Endothelial cell of umbilical vein (primary cell): ENCODE measurements around the gene PARD3B. TPM values are rescaled to one million over a fixed set of nuclear protein-coding genes. Genes with fewer than 3 reads are reported as not detected.

ENCODE experiments used
- BruUV-seq: library from RNA; stranded (reverse); fragments of 400-500 nt; replicated peaks from 2 replicates; lab custom pipeline; 2021; lab: Mats Ljungman, UMichigan
- CTCF ChIA-PET: fragments of 300-600, 350-600 bp; sonication (Branson Sonifier 250); formaldehyde crosslinking; loops from one replicate; lab custom pipeline; 2021; ENCODE audit warnings: antibody characterized with exemption, inconsistent platforms; lab: Charles Lee
- POLR2A ChIA-PET: fragments of 300-600, 350-600 bp; sonication (Branson Sonifier 250); formaldehyde crosslinking; loops from one replicate; lab custom pipeline; 2021; ENCODE audit warnings: antibody characterized with exemption, inconsistent platforms; lab: Charles Lee
- DNase-seq: peaks from one replicate; pipeline ENCODE4 v3.0.0-alpha.2; 2011; ENCODE audit warnings: low read depth, low spot score
- FAIRE-seq: peaks from 2 replicates; lab custom pipeline; 2011; peaks lifted over from hg19 to GRCh38; lab: Jason Lieb, UNC
- H2AFZ ChIP-seq: 2 replicates; pipeline ENCODE4 v1.6.0; 2012; ENCODE audit warnings: low read depth, low read length, control low read depth, inconsistent platforms
- H3K27ac ChIP-seq: 2 replicates; pipeline ENCODE4 v1.5.1; 2011; ENCODE audit warnings: low read depth, mild to moderate bottlenecking, control low read depth, low read length, moderate library complexity; ENCODE audit not compliant: insufficient read depth
- H3K27me3 ChIP-seq, 2 experiments: 2 replicates each; pipeline versions ENCODE4 v1.6.0 to v1.6.1; 2011; ENCODE audit warnings: low read length in 2 of 2, mixed read lengths in 1 of 2; ENCODE audit not compliant: control insufficient read depth in 2 of 2, insufficient read depth in 2 of 2
- H3K36me3 ChIP-seq, 2 experiments: 2 replicates in 1 of 2; 3 replicates in 1 of 2; pipeline ENCODE4 v1.5.1; 2011; ENCODE audit warnings: low read length in 2 of 2, mild to moderate bottlenecking in 1 of 2, moderate library complexity in 1 of 2; ENCODE audit not compliant: control insufficient read depth in 2 of 2, insufficient read depth in 2 of 2; ENCODE audit errors: extremely low read depth in 1 of 2
- H3K4me1 ChIP-seq: 3 replicates; pipeline ENCODE4 v1.5.1; 2011; ENCODE audit warnings: mild to moderate bottlenecking, low read length; ENCODE audit not compliant: control insufficient read depth, insufficient read depth; ENCODE audit errors: extremely low read depth
- H3K4me2 ChIP-seq: 2 replicates; pipeline ENCODE4 v1.6.1; 2011; ENCODE audit warnings: low read length, control low read depth, mixed read lengths; ENCODE audit not compliant: insufficient read depth
- H3K4me3 ChIP-seq, 3 experiments: fragments of 200-600 bp in 1 of 3; sonication (generic), shearing (Covaris generic) in 1 of 3; replicated peaks in 1 of 3; 2 replicates each; pipeline ENCODE4 v1.5.1; 2011 to 2016; ENCODE audit warnings: control low read depth in 3 of 3, low read length in 3 of 3, mild to moderate bottlenecking in 2 of 3, inconsistent platforms in 1 of 3, low read depth in 1 of 3, moderate library complexity in 1 of 3; ENCODE audit not compliant: insufficient read depth in 1 of 3
- H3K79me2 ChIP-seq: 2 replicates; pipeline ENCODE4 v1.6.0; 2012; ENCODE audit warnings: low read length, inconsistent platforms; ENCODE audit not compliant: control insufficient read depth, insufficient read depth
- H3K9ac ChIP-seq: replicated peaks from 2 replicates; pipeline ENCODE3; 2011; ENCODE audit warnings: low read length, control low read depth; ENCODE audit not compliant: insufficient read depth; ENCODE audit errors: extremely low read depth
- H3K9me1 ChIP-seq: replicated peaks from 3 replicates; pipeline ENCODE4 v1.6.0; 2011; ENCODE audit warnings: mild to moderate bottlenecking, low read length; ENCODE audit not compliant: control insufficient read depth, insufficient read depth; ENCODE audit errors: extremely low read depth
- H3K9me3 ChIP-seq: replicated peaks from 2 replicates; pipeline ENCODE4 v1.5.1; 2012; ENCODE audit warnings: low read length, inconsistent platforms; ENCODE audit not compliant: control insufficient read depth, insufficient read depth
- H4K20me1 ChIP-seq: replicated peaks from 2 replicates; pipeline ENCODE3; 2011; ENCODE audit warnings: mild to moderate bottlenecking, low read length; ENCODE audit not compliant: control insufficient read depth, insufficient read depth; ENCODE audit errors: extremely low read depth
- EZH2 ChIP-seq: IDR thresholded peaks from 2 replicates; pipeline ENCODE4 v1.6.1; 2012; ENCODE audit warnings: borderline replicate concordance, low read depth, mild to moderate bottlenecking, moderate library complexity, low read length, inconsistent platforms; ENCODE audit not compliant: severe bottlenecking
- FOS ChIP-seq: IDR thresholded peaks from 2 replicates; pipeline ENCODE4 v1.6.1; 2011; ENCODE audit warnings: mild to moderate bottlenecking, low read length, moderate library complexity, borderline replicate concordance; ENCODE audit not compliant: insufficient read depth
- GATA2 ChIP-seq: IDR thresholded peaks from 2 replicates; pipeline ENCODE4 v1.7.0; 2011; ENCODE audit warnings: low read depth, mild to moderate bottlenecking, moderate library complexity, mixed read lengths, low read length; ENCODE audit not compliant: insufficient read length, insufficient read depth
- JUN ChIP-seq: IDR thresholded peaks from 2 replicates; pipeline ENCODE4 v1.6.1; 2011; ENCODE audit warnings: borderline replicate concordance, low read depth; ENCODE audit not compliant: insufficient read length, insufficient read depth
- MYC ChIP-seq: IDR thresholded peaks from one replicate; pipeline ENCODE4 v1.6.1; 2011; ENCODE audit warnings: mild to moderate bottlenecking, low read depth, low read length
- POLR2A ChIP-seq: IDR thresholded peaks from 2 replicates; pipeline ENCODE4 v1.6.1; 2012; ENCODE audit warnings: low read depth, mild to moderate bottlenecking, control low read depth, low read length
- POLR2AphosphoS5 ChIP-seq: IDR thresholded peaks from 2 replicates; pipeline ENCODE4 v1.6.1; 2012; ENCODE audit warnings: low read depth, mild to moderate bottlenecking, control low read depth, low read length, moderate library complexity; ENCODE audit not compliant: insufficient read depth
- dilution Hi-C: fragments of 300-500 bp; cut with MboI; formaldehyde crosslinking; loops from one replicate; pipeline ENCODE4 v1.15.0; 2019; ENCODE audit warnings: low sequenced_read_pairs; ENCODE audit not compliant: extremely low pct_ligation_motif_present
- intact Hi-C: fragments of 100-400 bp; cut with micrococcal nuclease; formaldehyde crosslinking; loops from one replicate; pipeline ENCODE4 v1.10.0; 2022
- polyA plus RNA-seq, 4 experiments: library from polyadenylated mRNA; depleted of rRNA in 3 of 4; stranded (reverse) in 3 of 4; unstranded in 1 of 4; fragments of >200 nt; gene quantifications; 2 replicates each; pipeline versions ENCODE4 v1.2.1 to v1.2.3, GENCODE V29; 2011 to 2012; ENCODE audit warnings: missing spikeins in 1 of 4
- total RNA-seq: library from RNA; stranded (reverse); gene quantifications from 2 replicates; pipeline ENCODE4 v1.2.3, GENCODE V29; 2021
- TF ChIP-seq, protein P1 (sequence below), 2 donors: IDR thresholded peaks; 1 replicate in 1 of 2; 2 replicates in 1 of 2; pipeline ENCODE4 v1.5.1; 2011; ENCODE audit warnings: low read length in 2 of 2, mild to moderate bottlenecking in 2 of 2, moderate library complexity in 2 of 2, control low read depth in 1 of 2, inconsistent platforms in 1 of 2, low read depth in 1 of 2; ENCODE audit not compliant: insufficient read depth in 1 of 2; ENCODE audit errors: extremely low read depth in 1 of 2
- TF ChIP-seq, protein P2 (sequence below): IDR thresholded peaks from 2 replicates; pipeline ENCODE4 v1.6.1; 2011; ENCODE audit not compliant: insufficient read depth, insufficient read length

The PARD3B gene
- total and polyA plus RNA-seq, 2 donors (not counting 3 experiments of a cell fraction or from before 2014, with no cell fraction given): 2.2 to 30.9 TPM

DNA sequence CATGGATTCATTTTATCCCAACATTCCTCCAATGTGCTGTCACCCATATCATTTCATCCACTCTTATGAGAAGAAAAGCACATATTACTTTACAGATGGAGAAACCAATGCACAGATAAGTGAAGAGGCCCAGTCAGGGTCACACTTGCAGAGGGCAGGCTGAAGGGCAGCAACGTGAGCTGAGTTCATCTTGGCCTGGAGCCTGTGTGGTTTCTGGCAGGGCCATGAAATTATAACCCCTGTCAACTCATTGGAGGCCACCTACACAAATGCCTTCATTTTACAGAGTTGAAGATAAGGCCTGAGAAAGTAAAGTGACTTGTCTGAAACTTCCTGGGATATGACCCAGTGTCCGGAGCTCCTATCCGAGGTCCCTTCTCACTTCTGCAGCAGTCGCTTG, 1048.6 kb downstream of the PARD3B start:
- TF ChIP-seq POLR2A (no peak), EZH2 (no peak), POLR2AphosphoS5 (no peak)
- TF ChIP-seq, protein P1, sequence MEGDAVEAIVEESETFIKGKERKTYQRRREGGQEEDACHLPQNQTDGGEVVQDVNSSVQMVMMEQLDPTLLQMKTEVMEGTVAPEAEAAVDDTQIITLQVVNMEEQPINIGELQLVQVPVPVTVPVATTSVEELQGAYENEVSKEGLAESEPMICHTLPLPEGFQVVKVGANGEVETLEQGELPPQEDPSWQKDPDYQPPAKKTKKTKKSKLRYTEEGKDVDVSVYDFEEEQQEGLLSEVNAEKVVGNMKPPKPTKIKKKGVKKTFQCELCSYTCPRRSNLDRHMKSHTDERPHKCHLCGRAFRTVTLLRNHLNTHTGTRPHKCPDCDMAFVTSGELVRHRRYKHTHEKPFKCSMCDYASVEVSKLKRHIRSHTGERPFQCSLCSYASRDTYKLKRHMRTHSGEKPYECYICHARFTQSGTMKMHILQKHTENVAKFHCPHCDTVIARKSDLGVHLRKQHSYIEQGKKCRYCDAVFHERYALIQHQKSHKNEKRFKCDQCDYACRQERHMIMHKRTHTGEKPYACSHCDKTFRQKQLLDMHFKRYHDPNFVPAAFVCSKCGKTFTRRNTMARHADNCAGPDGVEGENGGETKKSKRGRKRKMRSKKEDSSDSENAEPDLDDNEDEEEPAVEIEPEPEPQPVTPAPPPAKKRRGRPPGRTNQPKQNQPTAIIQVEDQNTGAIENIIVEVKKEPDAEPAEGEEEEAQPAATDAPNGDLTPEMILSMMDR (IDR thresholded peaks at IDR 0.05; ENCODE audit: extremely low read depth in 1 of 2, insufficient read depth in 1 of 2, low read depth in 1 of 2, low read length in 2 of 2): no peak
- POLR2A ChIA-PET: no interaction called here
- Histone ChIP-seq H3K36me3 (no peaks in the 10 kb centered on the region), H3K27me3 (peaks cover 0 to 2% of the 10 kb centered on the region in 2 experiments), H3K79me2 (no peaks in the 10 kb centered on the region), H2AFZ (no peak overlapping the region), H3K9ac (no peak overlapping the region), H3K9me1 (no peaks in the 10 kb centered on the region), H4K20me1 (no peaks in the 10 kb centered on the region), H3K27ac (no peak overlapping the region), H3K4me1 (peaks cover 7% of the 10 kb centered on the region), H3K4me3 (no peak overlapping the region), H3K4me2 (no peak overlapping the region), H3K9me3 (no peaks in the 10 kb centered on the region)
- intact Hi-C loops: no loop called here
- DNase-seq (no peak), FAIRE-seq (no peak)
- BruUV-seq: no TSS peak
- dilution Hi-C loops: no loop called here
- CTCF ChIA-PET: no interaction called here

DNA sequence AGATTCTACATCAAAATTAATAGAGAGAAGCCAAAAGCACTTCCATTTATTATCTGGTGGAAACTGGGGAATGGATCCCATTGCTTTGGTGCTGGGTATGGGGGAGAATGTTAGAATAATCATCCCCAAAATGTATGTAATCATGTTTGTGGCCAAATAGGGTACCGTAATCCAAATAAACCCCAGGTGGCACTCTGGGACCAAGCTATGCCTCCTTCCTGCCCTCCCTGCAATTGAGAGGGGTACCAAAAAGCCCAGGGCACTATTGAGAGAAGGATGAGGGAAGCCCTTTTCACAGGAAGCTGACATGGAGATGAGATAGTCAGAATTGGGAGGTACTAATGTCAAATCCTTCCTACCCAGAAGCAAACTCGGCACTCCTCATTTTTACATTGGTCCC, 1051.3 kb downstream of the PARD3B start:
- CTCF ChIA-PET: interaction anchor here (1.0 kb wide), 1 partner anchor 80 kb away, joined by 4 read pairs; no protein-coding TSS in a partner anchor

More for the DNA sequence above, 1051.3 kb downstream of the PARD3B start:
- Histone ChIP-seq H3K27me3 (peaks cover 0 to 2% of the 10 kb centered on the region in 2 experiments), H3K4me3 (no peak overlapping the region), H3K9me3 (no peaks in the 10 kb centered on the region), H3K9me1 (no peaks in the 10 kb centered on the region), H3K4me2 (no peak overlapping the region), H3K36me3 (no peaks in the 10 kb centered on the region), H2AFZ (no peak overlapping the region), H3K27ac (no peak overlapping the region), H3K79me2 (no peaks in the 10 kb centered on the region), H3K9ac (no peak overlapping the region), H4K20me1 (no peaks in the 10 kb centered on the region), H3K4me1 (no peaks in the 10 kb centered on the region)
- dilution Hi-C loops (no loop called here), intact Hi-C loops (no loop called here)
- POLR2A ChIA-PET: no interaction called here
- TF ChIP-seq FOS (no peak), POLR2A (no peak), MYC (no peak), GATA2 (no peak), EZH2 (no peak), JUN (no peak), POLR2AphosphoS5 (no peak)
- TF ChIP-seq, protein P1 (IDR thresholded peaks at IDR 0.05; ENCODE audit: extremely low read depth in 1 of 2, insufficient read depth in 1 of 2, low read depth in 1 of 2, low read length in 2 of 2): no peak
- TF ChIP-seq, protein P2, sequence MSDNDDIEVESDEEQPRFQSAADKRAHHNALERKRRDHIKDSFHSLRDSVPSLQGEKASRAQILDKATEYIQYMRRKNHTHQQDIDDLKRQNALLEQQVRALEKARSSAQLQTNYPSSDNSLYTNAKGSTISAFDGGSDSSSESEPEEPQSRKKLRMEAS: no peak
- FAIRE-seq: no peak
- DNase-seq: no peak
- no TSS peak for BruUV-seq
